ENCODE results near the gene MTHFD2L.

The MTHFD2L gene

GRCh38 chr4:74217365-74217764 is 59.4 kb downstream of the MTHFD2L start:
- 0 out of 2 replicates have a peak, but pooled peaks cover 4% of the 10 kb centered on the region for H4K20me1 ChIP-seq (ENCODE audit: insufficient read depth)
- H3K4me3 ChIP-seq (IDR thresholded peaks at IDR 0.05; ENCODE audit: insufficient read depth, low read depth, low read length), result no peak overlapping the region
- no peaks in the 10 kb centered on the region for H3K27me3 ChIP-seq (ENCODE audit: insufficient read depth, low read depth)
- no peak overlapping the region for H3K9ac ChIP-seq
- no peak overlapping the region for H3K4me2 ChIP-seq
- H2AFZ ChIP-seq (ENCODE audit: low read depth), result no peak overlapping the region
- H3K27ac ChIP-seq, result no peak overlapping the region
- TF ChIP-seq CTCF (conservative IDR thresholded peaks at IDR 0.05; ENCODE audit: low read depth, low read length), result no peak
- no peaks in the 10 kb centered on the region for H3K79me2 ChIP-seq (ENCODE audit: insufficient read depth, low read depth)
- H3K4me1 ChIP-seq (ENCODE audit: low read depth, poor library complexity, severe bottlenecking), result peaks cover 5% of the 10 kb centered on the region
- no peaks in the 10 kb centered on the region for H3K36me3 ChIP-seq (ENCODE audit: insufficient read depth)

GRCh38 chr4:74218201-74218600 is 60.3 kb downstream of the MTHFD2L start:
- H3K4me1 ChIP-seq (ENCODE audit: low read depth, poor library complexity, severe bottlenecking), result peaks cover 5% of the 10 kb centered on the region
- no peaks in the 10 kb centered on the region for H3K79me2 ChIP-seq (ENCODE audit: insufficient read depth, low read depth)
- no peak for TF ChIP-seq CTCF (conservative IDR thresholded peaks at IDR 0.05; ENCODE audit: low read depth, low read length)
- H3K4me3 ChIP-seq (IDR thresholded peaks at IDR 0.05; ENCODE audit: insufficient read depth, low read depth, low read length), result no peak overlapping the region
- H4K20me1 ChIP-seq (ENCODE audit: insufficient read depth), result 0 out of 2 replicates have a peak, but pooled peaks cover 4% of the 10 kb centered on the region
- H3K27me3 ChIP-seq (ENCODE audit: insufficient read depth, low read depth), result no peaks in the 10 kb centered on the region
- no peaks in the 10 kb centered on the region for H3K36me3 ChIP-seq (ENCODE audit: insufficient read depth)
- H3K4me2 ChIP-seq, result no peak overlapping the region
- no peak overlapping the region for H2AFZ ChIP-seq (ENCODE audit: low read depth)
- no peak overlapping the region for H3K27ac ChIP-seq
- H3K9ac ChIP-seq, result no peak overlapping the region

- Histone ChIP-seq H3K4me3 (IDR thresholded peaks at IDR 0.05; ENCODE audit: insufficient read depth, low read depth, low read length) (no peak overlapping the region), H3K4me2 (no peak overlapping the region), H3K36me3 (ENCODE audit: insufficient read depth) (no peaks in the 10 kb centered on the region), H3K4me1 (ENCODE audit: low read depth, poor library complexity, severe bottlenecking) (peaks cover 5% of the 10 kb centered on the region), H2AFZ (ENCODE audit: low read depth) (no peak overlapping the region), H3K27me3 (ENCODE audit: insufficient read depth, low read depth) (no peaks in the 10 kb centered on the region), H3K27ac (no peak overlapping the region), H4K20me1 (ENCODE audit: insufficient read depth) (0 out of 2 replicates have a peak, but pooled peaks cover 4% of the 10 kb centered on the region), H3K9ac (no peak overlapping the region), H3K79me2 (ENCODE audit: insufficient read depth, low read depth) (no peaks in the 10 kb centered on the region)
- TF ChIP-seq CTCF (conservative IDR thresholded peaks at IDR 0.05; ENCODE audit: low read depth, low read length), result no peak
Measured at GRCh38 chr4:74219240-74219639, 61.3 kb downstream of the MTHFD2L start.

GRCh38 chr4:74223098-74223497 is 65.2 kb downstream of the MTHFD2L start:
- no peaks in the 10 kb centered on the region for H3K79me2 ChIP-seq (ENCODE audit: insufficient read depth, low read depth)
- H3K4me3 ChIP-seq (IDR thresholded peaks at IDR 0.05; ENCODE audit: insufficient read depth, low read depth, low read length), result no peak overlapping the region
- TF ChIP-seq CTCF (conservative IDR thresholded peaks at IDR 0.05; ENCODE audit: low read depth, low read length), result no peak
- no peaks in the 10 kb centered on the region for H3K27me3 ChIP-seq (ENCODE audit: insufficient read depth, low read depth)
- H3K36me3 ChIP-seq (ENCODE audit: insufficient read depth), result no peaks in the 10 kb centered on the region
- H2AFZ ChIP-seq (ENCODE audit: low read depth), result no peak overlapping the region
- no peak overlapping the region for H3K4me2 ChIP-seq
- H3K9ac ChIP-seq, result no peak overlapping the region
- no peaks in the 10 kb centered on the region for H4K20me1 ChIP-seq (ENCODE audit: insufficient read depth)
- H3K4me1 ChIP-seq (ENCODE audit: low read depth, poor library complexity, severe bottlenecking), result peaks cover 5% of the 10 kb centered on the region
- H3K27ac ChIP-seq, result no peak overlapping the region
